Prostate gland (tissue), 2 donors: ENCODE measurements around the gene MEFV. TPM values are rescaled to one million over a fixed set of nuclear protein-coding genes. Genes with fewer than 3 reads are reported as not detected.
"Not testable (repeated sequence)": the region's sequence is repeated elsewhere in the genome, so short reads cannot be mapped to it uniquely, and the experiment has no call there.

Experiments used
- DNase-seq: peaks from one replicate; pipeline ENCODE4 v3.0.0-alpha.2; 2019; ENCODE audit warnings: low spot score
- H3K27ac ChIP-seq, 2 donors: fragments of 200-600 bp; sonication (generic); 2 replicates each; pipeline ENCODE4 v1.5.1; 2017 to 2019
- H3K27me3 ChIP-seq: fragments of 200-600 bp; sonication (generic); replicated peaks from 2 replicates; pipeline ENCODE4 v1.5.1; 2019; ENCODE audit not compliant: insufficient read depth
- H3K36me3 ChIP-seq, 2 donors: fragments of 200-600 bp; sonication (generic); 1 replicate in 1 of 2; 2 replicates in 1 of 2; pipeline versions ENCODE4 v1.5.1 to v1.8.1; 2017 to 2019
- H3K4me1 ChIP-seq: fragments of 200-600 bp; sonication (generic); replicated peaks from 2 replicates; pipeline ENCODE4 v1.5.1; 2019
- H3K4me3 ChIP-seq, 2 donors: fragments of 200-600 bp; sonication (generic); 2 replicates each; pipeline ENCODE4 v1.5.1; 2017 to 2019
- H3K9me3 ChIP-seq: fragments of 200-600 bp; sonication (generic); 2 replicates; pipeline ENCODE4 v1.5.1; 2017
- CTCF ChIP-seq, 4 experiments: fragments of 200-600 bp in 2 of 4; fragments of 450-650 bp in 2 of 4; sonication (generic) in 2 of 4; IDR thresholded peaks; 1 replicate in 3 of 4; 2 replicates in 1 of 4; pipeline ENCODE4 v1.5.1; 2016 to 2019; ENCODE audit warnings: antibody characterized with exemption in 4 of 4, mild to moderate bottlenecking in 2 of 4, moderate library complexity in 2 of 4
- POLR2A ChIP-seq: fragments of 450-650 bp; IDR thresholded peaks from one replicate; pipeline ENCODE4 v1.6.1; 2016; ENCODE audit warnings: antibody characterized with exemption, mild to moderate bottlenecking
- POLR2AphosphoS5 ChIP-seq: sonication (generic); formaldehyde crosslinking; IDR thresholded peaks from one replicate; pipeline ENCODE4 v1.6.1; 2017; ENCODE audit warnings: antibody characterized with exemption
- WGBS: methylation state at CpG from one replicate; pipeline ENCODE4 v1.1.5; 2018; 5-methylcytosine and 5-hydroxymethylcytosine counted together
- intact Hi-C: fragments of 100-400 bp; cut with DNase I; formaldehyde crosslinking; loops from one replicate; pipeline ENCODE4 v1.14.2; 2022
- total RNA-seq, 2 donors: library from RNA; depleted of rRNA; stranded (reverse); fragments of >200 nt; gene quantifications; one replicate each; pipeline ENCODE4 v1.1.0, GENCODE V29; 2016

MEFV gene
- total RNA-seq, 2 donors from 2014 or later, result 0.77 to 5.9 TPM

- intact Hi-C loops, result no loop called here
- no peak overlapping the region for H3K4me3 ChIP-seq
- H3K4me1 ChIP-seq, result no peaks in the 10 kb centered on the region
- WGBS, result 89% methylated on average over 5 of the region's 5 CpGs
- no peaks in the 10 kb centered on the region for H3K9me3 ChIP-seq
- TF ChIP-seq POLR2A (no peak), POLR2AphosphoS5 (no peak), CTCF (IDR thresholded peaks at IDR 0.05) (no peak)
- H3K36me3 ChIP-seq, result no peaks in the 10 kb centered on the region
- DNase-seq, result no peak
- H3K27me3 ChIP-seq, result no peaks in the 10 kb centered on the region
- H3K27ac ChIP-seq, result no peak overlapping the region
Measured at GRCh38 chr16:3276679-3277078, 20.2 kb upstream of the MEFV start.

GRCh38 chr16:3274947-3275346, 18.5 kb upstream of the MEFV start:
- Histone ChIP-seq H3K27me3 (no peaks in the 10 kb centered on the region), H3K9me3 (no peaks in the 10 kb centered on the region), H3K4me1 (no peaks in the 10 kb centered on the region), H3K4me3 (no peak overlapping the region), H3K27ac (no peak overlapping the region), H3K36me3 (no peaks in the 10 kb centered on the region)
- intact Hi-C loops, result no loop called here
- DNase-seq, result no peak
- no peak for TF ChIP-seq CTCF (IDR thresholded peaks at IDR 0.05)
- TF ChIP-seq POLR2A, result no peak
- TF ChIP-seq POLR2AphosphoS5, result no peak

- Histone ChIP-seq H3K9me3 (no peaks in the 10 kb centered on the region), H3K27me3 (no peaks in the 10 kb centered on the region), H3K4me3 (no peak overlapping the region), H3K27ac (no peak overlapping the region), H3K4me1 (no peaks in the 10 kb centered on the region), H3K36me3 (no peaks in the 10 kb centered on the region)
- intact Hi-C loops, result no loop called here
- DNase-seq, result no peak
- 27% methylated on average over 4 of the region's 4 CpGs for WGBS
- TF ChIP-seq POLR2A (no peak), CTCF (IDR thresholded peaks at IDR 0.05) (no peak), POLR2AphosphoS5 (no peak)
Measured at GRCh38 chr16:3274490-3274889, 18.1 kb upstream of the MEFV start.

- DNase-seq, H3K27ac ChIP-seq, intact Hi-C loops, H3K4me3 ChIP-seq, H3K9me3 ChIP-seq, H3K27me3 ChIP-seq, H3K4me1 ChIP-seq, H3K36me3 ChIP-seq: not testable (repeated sequence)
- WGBS, result 86% methylated on average over 22 of the region's 22 CpGs
Measured at GRCh38 chr16:3271281-3271680, 14.8 kb upstream of the MEFV start.

GRCh38 chr16:3270718-3271117, 14.3 kb upstream of the MEFV start:
- H3K4me3 ChIP-seq, intact Hi-C loops, H3K27me3 ChIP-seq, H3K4me1 ChIP-seq, H3K9me3 ChIP-seq, H3K27ac ChIP-seq, DNase-seq, H3K36me3 ChIP-seq: not testable (repeated sequence)
- WGBS, result 76% methylated on average over 5 of the region's 5 CpGs

- no peak for DNase-seq
- Histone ChIP-seq H3K36me3 (no peaks in the 10 kb centered on the region), H3K4me3 (no peak overlapping the region), H3K9me3 (no peaks in the 10 kb centered on the region), H3K27ac (no peak overlapping the region), H3K27me3 (no peaks in the 10 kb centered on the region), H3K4me1 (no peaks in the 10 kb centered on the region)
- 75% methylated on average over 1 of the region's 1 CpG for WGBS
- intact Hi-C loops, result loop anchor here (10.0 kb wide), 1 partner anchor 113 kb away; no protein-coding TSS in a partner anchor
- TF ChIP-seq CTCF (IDR thresholded peaks at IDR 0.05), result no peak
- TF ChIP-seq POLR2A, result no peak
- TF ChIP-seq POLR2AphosphoS5, result no peak
Measured at GRCh38 chr16:3268294-3268693, 11.9 kb upstream of the MEFV start.
